Kidney epithelial cell (primary cell): ENCODE results near the gene BCHE. TPM values are rescaled to one million over a fixed set of nuclear protein-coding genes. Genes with fewer than 3 reads are reported as not detected.

Experiments used
- DNase-seq: peaks from one replicate; pipeline ENCODE4 v3.0.0-alpha.2; 2010; ENCODE audit warnings: low read depth
- H3K27me3 ChIP-seq: 2 replicates; pipeline ENCODE4 v1.6.0; 2011; ENCODE audit warnings: low read length; ENCODE audit not compliant: control insufficient read depth, insufficient read depth
- H3K36me3 ChIP-seq: 2 replicates; pipeline ENCODE4 v1.5.1; 2011; ENCODE audit warnings: low read length; ENCODE audit not compliant: control insufficient read depth, insufficient read depth
- H3K4me3 ChIP-seq: 2 replicates; pipeline ENCODE4 v1.5.1; 2011; ENCODE audit warnings: low read depth, mild to moderate bottlenecking, control low read depth, low read length
- CTCF ChIP-seq: IDR thresholded peaks from 2 replicates; pipeline ENCODE4 v1.5.1; 2011; ENCODE audit warnings: mild to moderate bottlenecking, moderate library complexity, low read length, control low read depth, inconsistent platforms; ENCODE audit not compliant: insufficient read depth, poor library complexity, severe bottlenecking
- total RNA-seq: library from RNA; depleted of rRNA; stranded (reverse); fragments of >200 nt; gene quantifications from 2 replicates; pipeline ENCODE4 v1.2.3, GENCODE V29; 2015

The BCHE gene
- total RNA-seq, 1 donor from 2014 or later = 6.6 TPM

GRCh38 chr3:165799026-165799425 is 38.2 kb downstream of the BCHE start:
- no peak for DNase-seq
- no peak for TF ChIP-seq CTCF
- Histone ChIP-seq H3K27me3 (no peaks in the 10 kb centered on the region), H3K36me3 (no peaks in the 10 kb centered on the region), H3K4me3 (no peak overlapping the region)

- no peak for TF ChIP-seq CTCF
- H3K27me3 ChIP-seq = no peaks in the 10 kb centered on the region
- DNase-seq = no peak
- H3K36me3 ChIP-seq = no peaks in the 10 kb centered on the region
- H3K4me3 ChIP-seq = no peak overlapping the region
Measured at GRCh38 chr3:165797551-165797950, 39.7 kb downstream of the BCHE start.

- no peak overlapping the region for H3K4me3 ChIP-seq
- no peak for TF ChIP-seq CTCF
- H3K36me3 ChIP-seq = no peaks in the 10 kb centered on the region
- no peak for DNase-seq
- no peaks in the 10 kb centered on the region for H3K27me3 ChIP-seq
Measured at GRCh38 chr3:165796701-165797100, 40.5 kb downstream of the BCHE start.

- H3K27me3 ChIP-seq = no peaks in the 10 kb centered on the region
- TF ChIP-seq CTCF = no peak
- no peaks in the 10 kb centered on the region for H3K36me3 ChIP-seq
- no peak overlapping the region for H3K4me3 ChIP-seq
- DNase-seq = no peak
Measured at GRCh38 chr3:165788531-165788930, 48.7 kb downstream of the BCHE start.

- TF ChIP-seq CTCF = no peak
- no peak for DNase-seq
- no peak overlapping the region for H3K4me3 ChIP-seq
- H3K27me3 ChIP-seq = no peaks in the 10 kb centered on the region
- no peaks in the 10 kb centered on the region for H3K36me3 ChIP-seq
Measured at GRCh38 chr3:165786013-165786412, 51.2 kb downstream of the BCHE start.

GRCh38 chr3:165784337-165784736 is 52.9 kb downstream of the BCHE start:
- no peak for DNase-seq
- TF ChIP-seq CTCF = no peak
- H3K4me3 ChIP-seq = no peak overlapping the region

More at GRCh38 chr3:165784337-165784736, 52.9 kb downstream of the BCHE start:
- H3K27me3 ChIP-seq = no peaks in the 10 kb centered on the region
- no peaks in the 10 kb centered on the region for H3K36me3 ChIP-seq
